H9 (cell line): ENCODE measurements around the gene PRRC2B. TPM values are rescaled to one million over a fixed set of nuclear protein-coding genes. Genes with fewer than 3 reads are reported as not detected.

Experiments used
- DNase-seq: peaks from one replicate; pipeline ENCODE4 v3.0.0-alpha.2; 2017
- H2AFZ ChIP-seq: one replicate; pipeline ENCODE4 v1.6.1; 2013; ENCODE audit warnings: mild to moderate bottlenecking, low read length, control low read depth, moderate library complexity
- H2AK5ac ChIP-seq: 2 replicates; pipeline ENCODE4 v1.6.1; 2013; ENCODE audit warnings: low read length, control low read depth, mixed read lengths; ENCODE audit not compliant: insufficient read length
- H2BK120ac ChIP-seq: one replicate; pipeline ENCODE4 v1.6.1; 2013; ENCODE audit warnings: low read depth, mild to moderate bottlenecking, low read length, control low read depth, inconsistent platforms; ENCODE audit not compliant: poor library complexity, severe bottlenecking
- H2BK12ac ChIP-seq: 2 replicates; pipeline ENCODE4 v1.6.1; 2013; ENCODE audit warnings: low read length, control low read depth, mixed read lengths, low read depth; ENCODE audit not compliant: insufficient read length
- H2BK15ac ChIP-seq: 2 replicates; pipeline ENCODE4 v1.6.1; 2013; ENCODE audit warnings: low read depth, low read length, control low read depth
- H2BK20ac ChIP-seq: one replicate; pipeline ENCODE4 v1.6.1; 2013; ENCODE audit warnings: low read depth, mild to moderate bottlenecking, low read length, control low read depth, inconsistent platforms; ENCODE audit not compliant: poor library complexity, severe bottlenecking
- H2BK5ac ChIP-seq: 2 replicates; pipeline ENCODE4 v1.6.1; 2013; ENCODE audit warnings: low read length, control low read depth, mixed read lengths; ENCODE audit not compliant: insufficient read length
- H3K14ac ChIP-seq: 2 replicates; pipeline ENCODE4 v1.6.1; 2013; ENCODE audit warnings: low read length, control low read depth; ENCODE audit not compliant: insufficient read depth
- H3K18ac ChIP-seq: 2 replicates; pipeline ENCODE4 v1.6.1; 2013; ENCODE audit warnings: low read depth, mild to moderate bottlenecking, mixed read lengths, low read length, control low read depth; ENCODE audit not compliant: insufficient read length
- H3K23ac ChIP-seq: 2 replicates; pipeline ENCODE4 v1.6.1; 2013; ENCODE audit warnings: low read length, control low read depth, mixed read lengths, low read depth; ENCODE audit not compliant: insufficient read length
- H3K23me2 ChIP-seq: 2 replicates; pipeline ENCODE4 v1.6.1; 2013; ENCODE audit warnings: low read depth, mild to moderate bottlenecking, mixed read lengths, low read length, control low read depth; ENCODE audit not compliant: insufficient read length, poor library complexity, severe bottlenecking
- H3K27ac ChIP-seq: 2 replicates; pipeline ENCODE4 v1.5.1; 2013; ENCODE audit warnings: low read length, control low read depth, mixed read lengths, low read depth; ENCODE audit not compliant: insufficient read length
- H3K27me3 ChIP-seq: 2 replicates; pipeline ENCODE4 v1.6.1; 2013; ENCODE audit warnings: low read length, control low read depth, inconsistent platforms; ENCODE audit not compliant: insufficient read depth
- H3K4ac ChIP-seq: 2 replicates; pipeline ENCODE4 v1.6.1; 2013; ENCODE audit warnings: low read depth, mild to moderate bottlenecking, control low read depth, inconsistent platforms, low read length, moderate library complexity
- H3K4me1 ChIP-seq: 2 replicates; pipeline ENCODE4 v1.6.1; 2013; ENCODE audit warnings: low read length, control low read depth, inconsistent platforms; ENCODE audit not compliant: insufficient read depth
- H3K4me2 ChIP-seq: 2 replicates; pipeline ENCODE4 v1.6.1; 2013; ENCODE audit warnings: low read length, control low read depth, mixed read lengths; ENCODE audit not compliant: insufficient read length, insufficient read depth
- H3K56ac ChIP-seq: 2 replicates; pipeline ENCODE4 v1.6.1; 2013; ENCODE audit warnings: low read depth, mild to moderate bottlenecking, mixed read lengths, low read length, control low read depth; ENCODE audit not compliant: insufficient read length
- H3K79me1 ChIP-seq: 2 replicates; pipeline ENCODE4 v1.6.1; 2013; ENCODE audit warnings: low read depth, mild to moderate bottlenecking, moderate library complexity, low read length, control low read depth, inconsistent platforms; ENCODE audit not compliant: insufficient read depth, poor library complexity, severe bottlenecking
- H3K79me2 ChIP-seq: 2 replicates; pipeline ENCODE4 v1.6.1; 2013; ENCODE audit warnings: low read length, control low read depth, inconsistent platforms; ENCODE audit not compliant: insufficient read depth
- H3K9ac ChIP-seq: 2 replicates; pipeline ENCODE4 v1.6.1; 2013; ENCODE audit warnings: low read length, control low read depth, mixed read lengths; ENCODE audit not compliant: insufficient read length; ENCODE audit errors: extremely low read depth
- H3K9me3 ChIP-seq: one replicate; pipeline ENCODE4 v1.6.1; 2013; ENCODE audit warnings: low read depth, low read length, inconsistent platforms; ENCODE audit not compliant: control insufficient read depth
- H3T11ph ChIP-seq: one replicate; pipeline ENCODE4 v1.6.1; 2013; ENCODE audit warnings: mild to moderate bottlenecking, low read length, control low read depth, inconsistent platforms
- H4K20me1 ChIP-seq: one replicate; pipeline ENCODE4 v1.6.1; 2013; ENCODE audit not compliant: control insufficient read depth, insufficient read length, insufficient read depth
- H4K5ac ChIP-seq: 2 replicates; pipeline ENCODE4 v1.6.1; 2013; ENCODE audit warnings: low read depth, mild to moderate bottlenecking, mixed read lengths, low read length, control low read depth; ENCODE audit not compliant: insufficient read length
- H4K8ac ChIP-seq: replicated peaks from 2 replicates; pipeline ENCODE4 v1.6.1; 2013; ENCODE audit warnings: low read length, control low read depth, mixed read lengths, low read depth; ENCODE audit not compliant: insufficient read length
- H4K91ac ChIP-seq: 2 replicates; pipeline ENCODE4 v1.6.1; 2013; ENCODE audit warnings: low read depth, mild to moderate bottlenecking, moderate library complexity, mixed read lengths, low read length, control low read depth; ENCODE audit not compliant: insufficient read length
- H3K27ac Mint-ChIP-seq, 3 experiments: 2 replicates in 2 of 3; 3 replicates in 1 of 3; pipeline ENCODE4 v1.8.0; 2020 to 2021; ENCODE audit warnings: mixed read lengths in 3 of 3, mild to moderate bottlenecking in 1 of 3, moderate library complexity in 1 of 3
- H3K27me3 Mint-ChIP-seq: 2 replicates; pipeline ENCODE4 v1.8.0; 2021; ENCODE audit warnings: low read depth, mild to moderate bottlenecking, moderate library complexity, mixed read lengths
- H3K36me3 Mint-ChIP-seq, 3 experiments: 2 replicates in 2 of 3; 3 replicates in 1 of 3; pipeline ENCODE4 v1.8.0; 2020 to 2021; ENCODE audit warnings: low read depth in 3 of 3, mixed read lengths in 3 of 3; ENCODE audit not compliant: insufficient read depth in 1 of 3
- H3K4me1 Mint-ChIP-seq, 2 experiments: 2 replicates each; pipeline ENCODE4 v1.8.0; 2020; ENCODE audit warnings: mixed read lengths in 2 of 2
- H3K4me3 Mint-ChIP-seq, 2 experiments: 2 replicates in 1 of 2; 3 replicates in 1 of 2; pipeline ENCODE4 v1.8.0; 2020 to 2021; ENCODE audit warnings: mild to moderate bottlenecking in 2 of 2, mixed read lengths in 2 of 2, moderate library complexity in 1 of 2
- H3K9me3 Mint-ChIP-seq, 2 experiments: 2 replicates in 1 of 2; 3 replicates in 1 of 2; pipeline ENCODE4 v1.8.0; 2020; ENCODE audit warnings: mild to moderate bottlenecking in 2 of 2, mixed read lengths in 2 of 2, moderate library complexity in 1 of 2
- CTCF ChIP-seq: fragments of 200-600 bp; sonication (generic); conservative IDR thresholded peaks from 3 replicates; pipeline ENCODE4 v1.8.0; 2021; ENCODE audit warnings: antibody characterized with exemption, mild to moderate bottlenecking
- WGBS: extraction: QIAGEN DNeasy Blood & Tissue Kit; methylation state at CpG from one replicate; pipeline ENCODE4 v1.1.7; 2013; ENCODE audit warnings: missing lambda C conversion rate, low lambda C conversion rate, mixed read lengths; ENCODE audit not compliant: insufficient read length; ENCODE audit errors: extremely low coverage; 5-methylcytosine and 5-hydroxymethylcytosine counted together
- total RNA-seq: library from RNA; stranded (reverse); gene quantifications from 2 replicates; pipeline ENCODE4 v1.2.1, GENCODE V29; 2021

The PRRC2B gene
- total RNA-seq, 1 experiment from 2014 or later, result 251 TPM

DNA sequence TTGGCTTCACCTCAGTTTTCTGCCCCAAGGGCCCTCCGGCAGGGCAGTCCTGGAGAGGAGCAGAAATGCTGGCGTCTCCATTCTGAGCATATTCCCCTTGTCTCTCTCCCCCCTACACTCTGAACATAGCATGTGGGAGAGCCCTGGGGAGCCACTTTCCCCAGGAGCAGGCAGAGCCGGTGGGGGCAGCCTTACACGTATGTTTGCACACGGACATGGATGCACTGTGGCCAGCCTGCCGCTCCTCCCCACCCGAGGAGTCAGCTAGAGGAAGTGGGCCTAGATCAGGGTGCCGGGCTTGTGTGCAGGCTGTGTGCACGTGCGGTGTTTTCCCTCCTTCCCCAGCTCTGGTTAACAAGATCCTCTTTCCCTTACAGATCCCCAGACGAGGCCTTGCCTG lies 83.5 kb downstream of the PRRC2B start:
- no peak overlapping the region for H3K27ac ChIP-seq
- H3K9me3 ChIP-seq, result no peaks in the 10 kb centered on the region
- peaks cover 2% of the 10 kb centered on the region; the same call in 1 of the 2 replicates for H3K27me3 Mint-ChIP-seq
- no peaks in the 10 kb centered on the region for H3K79me2 ChIP-seq
- no peaks in the 10 kb centered on the region for H3K9me3 Mint-ChIP-seq
- H3K27me3 ChIP-seq, result no peaks in the 10 kb centered on the region
- H2BK15ac ChIP-seq, result no peak overlapping the region
- H3K23ac ChIP-seq, result no peak overlapping the region
- no peak for DNase-seq
- no peaks in the 10 kb centered on the region for H3K79me1 ChIP-seq
- no CpG with 5 or more reads among the region's 11 CpGs for WGBS
- H2AFZ ChIP-seq, result no peak overlapping the region
- H4K91ac ChIP-seq, result no peak overlapping the region
- H4K20me1 ChIP-seq, result no peaks in the 10 kb centered on the region
- no peak overlapping the region for H3K9ac ChIP-seq
- H4K5ac ChIP-seq, result no peak overlapping the region
- no peak overlapping the region for H3K56ac ChIP-seq
- no peak overlapping the region for H3K4me2 ChIP-seq
- no peak overlapping the region for H3K18ac ChIP-seq
- no peak overlapping the region for H3K4ac ChIP-seq
- peak overlapping the region in 2 of 3 experiments; percentile 39 to 84; a peak in 3 of 7 replicates for H3K27ac Mint-ChIP-seq
- no peak overlapping the region for H4K8ac ChIP-seq
- H3K14ac ChIP-seq, result no peak overlapping the region
- H2BK120ac ChIP-seq, result no peak overlapping the region
- H3K36me3 Mint-ChIP-seq, result peaks cover 64 to 95% (median 93%) of the 10 kb centered on the region in 3 experiments
- H3T11ph ChIP-seq, result no peak overlapping the region
- no peak for TF ChIP-seq CTCF
- no peak overlapping the region for H2BK12ac ChIP-seq
- H2BK5ac ChIP-seq, result no peak overlapping the region
- no peak overlapping the region for H2BK20ac ChIP-seq
- H3K4me3 Mint-ChIP-seq, result no peak overlapping the region
- peaks cover 0 to 3% of the 10 kb centered on the region in 2 experiments; a peak in 1 of 4 replicates for H3K4me1 Mint-ChIP-seq
- no peaks in the 10 kb centered on the region for H3K23me2 ChIP-seq
- H3K4me1 ChIP-seq, result no peaks in the 10 kb centered on the region
- H2AK5ac ChIP-seq, result no peak overlapping the region
